Activated CD4-positive, alpha-beta T cell treated with anti-CD3 and anti-CD28 coated beads, Interleukin-2, amount 50 U/mL, for 48 hours (primary cell): ENCODE results near the gene ADCK1.
"Not testable (repeated sequence)": the region's sequence is repeated elsewhere in the genome, so short reads cannot be mapped to it uniquely, and the experiment has no call there.

Experiments
- DNase-seq, 2 experiments: peaks; one replicate each; pipeline ENCODE4 v3.0.0-alpha.2; 2020

The ADCK1 gene

DNA sequence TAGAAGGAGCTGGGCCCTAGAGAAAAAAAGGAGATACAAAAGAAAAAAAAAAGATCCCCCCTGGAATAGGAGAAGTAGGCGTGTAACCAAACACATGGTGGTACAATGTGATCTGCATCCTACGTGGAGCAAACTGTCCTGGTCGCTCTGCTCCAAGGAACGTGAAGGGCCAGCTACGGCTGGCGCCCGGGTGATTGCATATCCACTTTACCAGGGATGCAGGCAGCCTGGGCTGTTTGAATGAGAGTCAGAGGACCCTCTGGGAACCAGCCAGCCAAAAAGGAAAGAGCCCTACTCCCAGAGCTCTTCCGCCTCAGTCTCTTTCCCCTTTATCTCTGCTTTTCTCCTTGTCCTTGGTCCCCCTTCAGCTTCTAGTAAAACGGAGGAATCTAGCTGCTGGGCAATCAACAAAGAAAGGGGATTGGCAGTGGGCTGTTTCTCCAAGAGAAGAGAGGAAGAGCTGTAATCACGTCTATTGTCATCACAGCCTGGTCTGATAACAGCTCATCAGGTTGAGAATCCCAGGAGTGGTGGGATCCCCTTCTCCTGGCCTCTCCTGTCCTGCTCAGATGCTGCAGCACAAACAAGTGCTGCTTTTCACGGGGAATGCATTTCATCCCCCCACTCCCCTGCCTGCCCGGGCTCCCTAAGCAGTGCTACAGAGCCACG lies 156.0 kb downstream of the ADCK1 start:
- DNase-seq: no peak

DNA sequence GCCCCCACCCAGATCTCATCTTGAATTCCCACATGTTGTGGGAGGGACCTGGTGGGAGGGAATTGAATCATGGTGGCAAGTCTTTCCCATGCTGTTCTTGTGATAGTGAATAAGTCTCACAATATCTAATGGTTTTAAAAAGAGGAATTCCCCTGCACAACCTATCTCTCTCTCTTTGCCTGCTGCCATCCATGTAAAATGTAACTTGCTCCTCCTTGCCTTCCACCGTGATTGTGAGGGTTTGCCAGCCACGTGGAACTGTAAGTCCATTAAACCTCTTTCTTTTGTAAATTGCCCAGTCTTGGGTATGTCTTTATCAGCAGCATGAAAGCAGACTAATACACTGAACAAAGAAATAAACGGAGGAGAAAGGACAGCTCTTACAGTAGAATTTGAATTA lies 159.8 kb downstream of the ADCK1 start:
- DNase-seq: not testable (repeated sequence)

DNA sequence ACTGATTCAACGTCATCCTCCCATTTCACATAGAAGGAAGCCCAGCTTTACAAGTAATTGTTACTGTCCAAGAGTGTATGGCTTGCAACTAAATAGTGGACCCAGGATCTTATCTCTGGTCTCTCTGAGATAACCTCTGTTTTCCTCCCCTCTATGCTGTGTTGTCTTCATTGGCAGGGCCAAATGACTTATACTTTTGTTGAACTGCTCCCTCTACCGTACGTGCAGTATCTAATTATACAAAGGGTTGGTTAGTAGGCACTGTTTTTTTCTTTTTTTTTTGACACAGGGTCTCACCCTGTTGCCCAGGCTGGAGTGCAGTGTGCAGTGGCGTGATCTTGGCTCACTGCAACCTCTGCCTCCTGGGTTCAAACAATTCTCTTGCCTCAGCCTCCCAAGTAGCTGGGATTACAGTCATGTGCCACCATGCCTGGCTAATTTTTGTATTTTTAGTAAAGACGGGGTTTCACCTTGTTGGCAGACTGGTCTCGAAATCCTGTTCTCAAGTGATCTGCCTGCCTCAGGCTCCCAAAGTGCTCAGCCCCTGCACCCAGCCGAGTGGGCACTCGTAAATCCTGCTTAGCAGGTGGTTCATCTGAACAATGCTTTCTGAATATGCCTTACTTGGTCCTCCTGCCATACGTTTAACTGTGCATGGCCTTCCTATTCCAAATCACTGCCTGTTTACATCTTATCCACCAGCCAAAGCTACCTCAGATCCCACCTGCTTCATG lies 162.1 kb downstream of the ADCK1 start:
- DNase-seq: no peak

DNA sequence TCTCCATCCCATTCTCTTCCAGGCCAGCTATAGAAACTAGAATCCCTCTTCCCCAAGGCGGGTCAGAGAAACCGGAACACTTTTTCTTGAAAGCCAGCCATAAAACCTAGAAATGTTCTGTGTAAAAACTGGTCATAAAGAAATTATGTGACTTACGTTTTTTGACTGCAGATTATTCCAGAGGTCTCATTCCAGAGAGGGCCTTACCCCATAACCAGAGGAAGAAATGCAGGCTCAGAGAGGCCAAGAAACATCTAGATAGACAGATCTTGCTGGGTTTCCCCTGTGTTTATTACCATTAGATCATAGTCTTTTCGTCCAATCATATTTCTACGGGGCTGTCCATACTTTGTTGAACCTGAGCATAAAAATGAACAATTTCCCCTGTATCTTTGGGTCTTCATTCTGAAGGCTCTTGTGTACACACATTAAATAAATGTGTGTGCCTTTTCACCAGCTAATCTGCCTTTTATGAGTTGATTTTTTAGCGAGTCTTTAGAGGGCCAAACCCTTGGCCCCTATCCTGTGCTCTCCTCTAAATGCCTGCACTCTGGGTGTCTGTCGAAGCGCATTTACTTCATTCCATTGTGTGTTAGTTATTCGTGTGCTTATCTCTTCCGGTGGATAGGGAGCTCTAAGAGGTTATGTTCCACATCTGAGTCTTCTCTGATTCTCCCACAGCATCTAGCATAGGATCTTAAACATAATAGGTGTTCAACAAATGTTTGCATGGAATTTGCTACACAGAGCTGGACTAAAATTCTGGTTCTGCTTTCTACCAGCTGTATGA lies 163.0 kb downstream of the ADCK1 start:
- DNase-seq: no peak

DNA sequence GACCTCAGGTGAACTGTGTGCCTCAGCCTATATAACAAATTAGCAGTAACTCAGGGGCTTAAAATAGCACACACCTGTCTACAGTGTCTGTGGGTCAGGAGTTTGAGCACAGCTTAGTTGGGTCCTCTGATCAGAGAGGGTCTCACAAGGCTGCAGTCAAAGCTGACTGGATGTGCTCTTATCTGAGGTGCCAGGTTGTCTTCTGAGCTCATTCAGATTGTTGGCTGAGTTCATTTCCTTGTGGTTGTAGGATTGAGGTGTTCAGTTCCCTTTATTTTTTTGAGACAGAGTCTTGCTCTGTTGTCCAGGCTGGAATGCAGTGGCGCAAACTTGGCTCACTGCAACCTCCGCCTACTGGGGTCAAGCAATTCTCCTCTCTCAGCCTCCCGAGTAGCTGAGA lies 164.7 kb downstream of the ADCK1 start:
- no peak for DNase-seq

DNA sequence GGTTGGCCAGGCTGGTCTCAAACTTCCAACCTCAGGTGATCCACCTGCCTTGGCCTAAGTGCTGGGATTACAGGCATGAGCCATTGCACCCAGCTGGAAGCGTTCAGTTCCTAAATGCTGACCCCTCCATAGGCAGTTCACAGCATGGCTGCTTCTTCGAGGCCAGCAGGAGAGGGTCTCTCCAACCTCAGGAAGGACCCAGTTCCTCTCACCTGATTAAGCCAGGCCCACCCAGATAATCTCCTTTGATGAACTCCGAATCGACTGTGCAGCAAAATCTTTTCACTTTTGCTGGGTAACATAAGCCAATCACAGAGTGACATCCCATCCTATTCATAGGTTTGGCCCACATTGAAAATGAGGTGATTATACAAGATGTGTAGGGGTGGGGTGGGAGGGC lies 165.1 kb downstream of the ADCK1 start:
- DNase-seq: no peak

DNA sequence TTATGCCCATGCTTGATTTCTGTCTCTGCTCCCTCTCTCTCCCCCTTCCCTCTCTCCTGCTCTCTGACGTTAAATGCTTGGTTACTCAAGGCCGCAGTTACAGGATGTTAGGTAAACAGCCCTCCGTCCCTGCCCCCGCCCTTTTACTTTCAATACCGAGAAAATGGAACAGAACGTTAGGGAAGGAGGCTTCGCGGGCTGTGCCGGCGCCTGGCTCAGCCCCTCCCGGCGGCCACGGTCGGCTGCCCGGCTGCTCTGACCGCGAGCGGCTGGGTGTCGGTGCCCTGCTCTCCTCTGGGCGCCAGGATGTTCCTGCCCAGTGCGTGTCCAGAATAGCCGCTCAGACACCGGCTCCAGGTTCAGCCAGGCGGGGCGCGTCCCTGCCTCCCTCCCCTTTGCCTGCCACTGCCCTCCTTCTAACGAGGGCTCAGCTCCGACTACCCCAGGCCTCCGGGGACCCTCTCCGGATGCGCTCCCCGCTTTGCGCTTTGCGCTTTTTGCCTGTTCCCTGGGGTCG lies 166.1 kb downstream of the ADCK1 start:
- no peak for DNase-seq

DNA sequence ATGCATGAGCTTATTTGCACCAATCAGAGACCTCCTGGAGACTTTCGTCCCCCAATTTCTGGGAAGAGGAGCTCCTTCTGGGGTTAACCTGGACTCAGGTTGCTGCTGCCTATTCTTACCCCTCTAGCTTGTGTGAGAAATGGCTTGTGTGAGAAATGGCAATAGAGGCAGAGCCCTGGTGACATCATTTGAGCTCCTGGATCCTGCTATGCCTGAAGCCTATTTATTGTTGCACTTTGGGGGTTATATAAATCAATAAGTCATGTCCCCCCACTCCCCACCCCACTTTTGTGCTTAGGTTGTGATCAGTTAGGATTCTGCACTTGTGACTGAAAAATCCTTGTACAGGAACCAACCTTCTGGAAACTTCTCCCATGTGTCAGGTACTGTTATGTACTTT lies 167.2 kb downstream of the ADCK1 start:
- no peak for DNase-seq

DNA sequence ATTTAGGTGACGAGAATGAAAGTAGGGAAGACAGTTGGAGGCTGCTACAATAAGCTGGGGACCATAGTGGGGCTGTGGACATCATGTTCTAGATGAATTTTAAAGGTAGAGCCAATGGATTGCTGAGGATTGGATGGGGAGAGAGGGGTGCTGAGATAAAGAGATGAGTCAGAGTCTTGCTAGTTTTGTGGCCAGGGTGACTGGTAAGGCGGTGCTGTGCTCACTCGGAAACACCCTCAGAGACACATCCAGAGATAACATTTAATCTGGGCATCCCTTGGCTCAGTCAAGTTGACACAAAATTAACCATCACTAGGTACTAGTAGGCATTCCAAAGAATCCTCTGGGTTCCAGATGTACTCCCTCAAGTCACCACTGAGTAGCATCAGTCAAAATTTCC lies 170.7 kb downstream of the ADCK1 start:
- DNase-seq: no peak

DNA sequence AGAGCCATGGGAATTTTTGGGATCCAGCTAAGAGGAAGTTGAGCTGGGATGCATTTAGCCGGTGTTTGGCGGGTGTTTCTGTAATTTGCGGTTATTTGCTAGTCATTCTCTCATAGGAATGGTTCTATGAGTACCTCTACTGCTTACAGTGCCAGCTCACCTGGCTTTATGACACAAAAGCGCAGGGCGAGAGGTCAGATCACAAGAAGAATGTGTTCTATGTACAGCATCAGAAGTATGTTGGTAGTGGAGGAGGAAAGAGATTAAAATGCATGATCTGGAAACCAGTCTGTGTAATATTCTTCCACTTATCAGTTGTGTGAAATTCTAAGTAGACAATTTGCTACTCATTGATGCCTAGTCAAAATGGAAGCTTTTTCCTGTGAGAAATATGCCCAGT lies 173.3 kb downstream of the ADCK1 start:
- no peak for DNase-seq

DNA sequence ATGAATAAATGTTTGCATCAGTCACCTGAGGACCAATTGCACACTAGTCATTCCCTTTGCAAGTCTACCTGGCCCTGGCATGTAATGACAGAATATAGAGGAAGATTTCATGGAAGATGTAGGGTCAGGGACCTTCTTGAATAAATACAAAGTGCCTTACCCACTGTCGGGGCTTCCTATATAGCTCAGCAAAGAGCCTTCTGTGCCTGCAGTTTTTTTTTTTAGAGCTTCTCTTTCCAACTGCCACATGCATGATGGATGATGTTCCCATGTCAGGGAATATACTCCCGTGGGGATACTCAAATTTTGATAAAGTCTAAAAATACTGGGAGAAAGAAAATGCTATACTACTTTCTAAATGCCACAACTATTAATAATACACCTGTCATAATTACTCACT lies 176.7 kb downstream of the ADCK1 start:
- DNase-seq: no peak

DNA sequence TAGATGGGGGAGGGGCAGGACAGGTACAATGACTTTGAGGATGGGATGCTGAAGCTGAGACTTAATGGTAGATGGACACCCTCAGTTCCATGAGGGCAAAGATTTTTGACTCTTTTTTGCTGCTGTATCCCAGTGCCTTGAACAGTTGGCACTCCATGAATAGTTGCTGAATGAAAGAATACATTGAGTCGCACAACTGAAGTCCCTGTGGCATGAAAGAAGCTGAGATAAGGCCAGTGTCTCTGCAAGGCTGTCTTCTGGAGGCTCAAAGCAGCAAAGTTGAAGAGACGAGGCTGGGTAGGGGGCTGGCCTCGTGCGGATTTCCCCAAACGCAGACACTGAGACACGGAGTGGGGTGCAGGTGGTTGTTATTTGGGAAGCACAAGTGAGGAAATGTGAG lies 179.3 kb downstream of the ADCK1 start:
- no peak for DNase-seq

DNA sequence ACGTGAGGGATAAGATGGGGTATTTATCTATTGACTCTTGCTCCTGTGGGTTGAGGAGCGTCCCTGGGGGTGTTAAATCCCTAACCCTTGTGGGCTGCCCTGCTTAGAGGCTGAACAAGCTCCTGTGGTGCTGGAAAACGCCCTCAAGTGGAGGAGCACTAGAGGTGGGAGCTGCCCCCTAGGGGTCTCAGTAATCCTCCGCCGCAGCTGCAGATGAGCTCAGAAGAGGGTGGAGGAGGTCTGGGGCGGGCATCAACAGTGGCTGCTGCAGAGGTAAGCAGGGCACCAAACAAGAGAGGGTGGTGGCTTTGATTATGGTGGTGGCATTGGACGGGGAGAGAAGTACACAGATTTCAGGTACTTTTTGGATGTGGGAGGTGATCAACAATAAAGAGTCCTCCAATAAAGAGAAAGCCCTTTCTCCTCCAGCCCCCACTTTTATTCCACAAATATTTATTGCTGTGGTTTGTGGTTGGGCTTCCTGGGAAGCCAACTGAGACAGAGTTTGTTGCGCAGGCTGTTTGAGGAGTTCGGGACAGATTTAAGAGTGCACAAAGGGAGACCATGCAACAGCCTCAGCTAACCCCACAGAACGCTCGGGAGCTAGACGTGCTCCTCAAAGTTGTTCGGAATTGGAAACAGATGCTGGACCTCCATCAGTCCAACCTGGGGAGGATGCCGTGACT lies 179.9 kb downstream of the ADCK1 start:
- no peak for DNase-seq

DNA sequence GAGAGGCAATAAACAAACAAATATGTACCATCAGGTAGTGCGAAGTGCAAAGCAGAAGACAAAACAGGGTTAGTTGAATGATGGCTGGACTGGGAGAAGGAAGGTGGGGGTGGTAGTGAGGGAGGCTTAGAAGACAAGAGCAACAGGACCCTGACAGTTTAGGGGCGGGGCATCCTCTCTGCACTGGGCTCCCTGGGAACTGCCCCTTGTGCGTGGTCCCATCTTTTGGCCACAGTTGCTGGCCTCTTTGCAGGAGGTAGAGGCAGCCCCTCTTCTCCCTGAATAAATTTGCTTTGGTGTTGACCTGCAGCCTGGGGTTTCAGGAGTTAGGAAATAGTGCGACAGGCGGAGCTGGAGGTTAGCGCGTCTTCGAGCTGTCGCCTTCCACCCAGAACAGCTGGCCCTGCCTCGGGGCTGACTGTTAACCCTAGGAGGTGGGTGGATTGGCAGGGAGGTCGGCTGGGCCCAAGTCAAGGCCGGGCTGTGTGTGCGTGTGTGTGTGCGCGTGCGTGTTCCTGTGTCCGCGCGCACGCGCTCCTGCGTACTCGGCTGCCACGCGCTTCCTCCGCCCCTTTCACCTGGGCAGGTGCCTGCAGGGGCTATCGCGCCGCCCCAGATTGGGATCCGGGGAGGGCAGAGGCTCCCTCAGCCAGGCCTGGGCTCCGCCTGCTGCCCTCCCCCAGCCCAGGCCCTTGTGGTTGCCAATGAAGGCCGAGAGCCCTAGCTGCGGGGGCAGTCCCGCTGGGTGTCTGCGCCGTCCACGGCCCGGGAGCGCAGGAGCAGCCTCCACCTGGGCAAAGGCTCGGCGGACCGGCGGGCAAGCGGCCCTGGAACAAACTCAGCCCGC lies 180.8 kb downstream of the ADCK1 start:
- no peak for DNase-seq
